WTC11 (cell line): ENCODE measurements around the gene BORCS5. TPM values are rescaled to one million over a fixed set of nuclear protein-coding genes. Genes with fewer than 3 reads are reported as not detected.

ENCODE experiments used
- ATAC-seq: fragments of 200-7000 bp; cut with Tn5 transposase; 2 replicates; pipeline ENCODE4 v1.10.0; 2021; ENCODE audit warnings: mild to moderate bottlenecking, moderate library complexity
- CTCF ChIA-PET: fragments of 300-600 bp; sonication (Branson Sonifier 250); formaldehyde crosslinking; loops from one replicate; lab custom pipeline; 2021; ENCODE audit warnings: antibody characterized with exemption; lab: Charles Lee
- POLR2A ChIA-PET: fragments of 350-600 bp; sonication (Branson Sonifier 250); formaldehyde crosslinking; loops from one replicate; lab custom pipeline; 2021; ENCODE audit warnings: antibody characterized with exemption; lab: Charles Lee
- DNase-seq: peaks from one replicate; pipeline ENCODE4 v3.0.0; 2021; ENCODE audit warnings: low spot score
- H3K27ac Mint-ChIP-seq: 2 replicates; pipeline ENCODE4 v1.8.0; 2021; ENCODE audit warnings: mixed read lengths
- H3K27me3 Mint-ChIP-seq: 2 replicates; pipeline ENCODE4 v1.8.0; 2021; ENCODE audit warnings: low read depth, mild to moderate bottlenecking, moderate library complexity, mixed read lengths
- H3K36me3 Mint-ChIP-seq: 2 replicates; pipeline ENCODE4 v1.8.0; 2021; ENCODE audit warnings: mixed read lengths
- H3K4me1 Mint-ChIP-seq: 2 replicates; pipeline ENCODE4 v1.8.0; 2022; ENCODE audit warnings: mixed read lengths
- H3K4me3 Mint-ChIP-seq: 2 replicates; pipeline ENCODE4 v1.8.0; 2021; ENCODE audit warnings: mild to moderate bottlenecking, moderate library complexity, mixed read lengths
- H3K9me3 Mint-ChIP-seq: 2 replicates; pipeline ENCODE4 v1.8.0; 2021; ENCODE audit warnings: mixed read lengths
- ATF1 ChIP-seq: sonication (generic); formaldehyde crosslinking; IDR thresholded peaks from 2 replicates; pipeline ENCODE4 v1.8.1; 2023; ENCODE audit warnings: mild to moderate bottlenecking, moderate library complexity, missing genetic modification reagents
- ATF2 ChIP-seq: sonication (generic); formaldehyde crosslinking; IDR thresholded peaks from 2 replicates; pipeline ENCODE4 v1.8.1; 2022; ENCODE audit warnings: low read depth, missing genetic modification reagents, borderline replicate concordance
- CREM ChIP-seq: sonication (generic); formaldehyde crosslinking; IDR thresholded peaks from 2 replicates; pipeline ENCODE4 v1.8.1; 2022; ENCODE audit warnings: mild to moderate bottlenecking, missing genetic modification reagents, moderate library complexity
- FOXK1 ChIP-seq: sonication (generic); formaldehyde crosslinking; IDR thresholded peaks from 2 replicates; pipeline ENCODE4 v1.8.0; 2022; ENCODE audit warnings: mild to moderate bottlenecking, moderate library complexity, missing genetic modification reagents
- GABPB1 ChIP-seq: sonication (generic); formaldehyde crosslinking; IDR thresholded peaks from 2 replicates; pipeline ENCODE4 v1.8.1; 2023; ENCODE audit warnings: mild to moderate bottlenecking, missing genetic modification reagents
- GTF2I ChIP-seq: fragments of 250-450 bp; sonication (Bioruptor Pico); conservative IDR thresholded peaks from 2 replicates; pipeline ENCODE4 v1.4.0; 2021; ENCODE audit warnings: mild to moderate bottlenecking
- JAZF1 ChIP-seq: fragments of 250-450 bp; sonication (Bioruptor Pico); IDR thresholded peaks from 2 replicates; pipeline ENCODE4 v1.9.0; 2021; ENCODE audit warnings: moderate library complexity, mild to moderate bottlenecking, inconsistent platforms
- KAT7 ChIP-seq: sonication (generic); formaldehyde crosslinking; IDR thresholded peaks from 2 replicates; pipeline ENCODE4 v1.8.1; 2023; ENCODE audit warnings: missing genetic modification reagents, mild to moderate bottlenecking, borderline replicate concordance
- MYBL2 ChIP-seq: sonication (generic); formaldehyde crosslinking; IDR thresholded peaks from 2 replicates; pipeline ENCODE4 v1.8.1; 2023; ENCODE audit warnings: mild to moderate bottlenecking, moderate library complexity, missing genetic modification reagents
- SMAD3 ChIP-seq: sonication (generic); formaldehyde crosslinking; IDR thresholded peaks from 2 replicates; pipeline ENCODE4 v1.8.0; 2022; ENCODE audit warnings: missing genetic modification reagents, mild to moderate bottlenecking, borderline replicate concordance
- ZBTB21 ChIP-seq: sonication (generic); formaldehyde crosslinking; IDR thresholded peaks from 2 replicates; pipeline ENCODE4 v1.8.1; 2023; ENCODE audit warnings: mild to moderate bottlenecking, missing genetic modification reagents, borderline replicate concordance
- ZNF423 ChIP-seq: fragments of 250-450 bp; sonication (Bioruptor Pico); IDR thresholded peaks from 2 replicates; pipeline ENCODE4 v2.1.2; 2022; ENCODE audit warnings: mild to moderate bottlenecking, moderate library complexity
- ZSCAN18 ChIP-seq: fragments of 250-450 bp; sonication (Bioruptor Pico); IDR thresholded peaks from 2 replicates; pipeline ENCODE4 v2.1.2; 2022; ENCODE audit warnings: mild to moderate bottlenecking, moderate library complexity
- total RNA-seq: library from RNA; stranded (reverse); gene quantifications from 3 replicates; pipeline ENCODE4 v1.2.3, GENCODE V29; 2021
- TF ChIP-seq, protein P1 (sequence below): sonication (generic); formaldehyde crosslinking; IDR thresholded peaks from 2 replicates; pipeline ENCODE4 v1.8.0; 2023; ENCODE audit warnings: missing genetic modification reagents, mild to moderate bottlenecking, borderline replicate concordance
- TF ChIP-seq, protein P2 (sequence below): sonication (generic); formaldehyde crosslinking; IDR thresholded peaks from 2 replicates; pipeline ENCODE4 v1.8.1; 2022; ENCODE audit warnings: missing genetic modification reagents, borderline replicate concordance
- TF ChIP-seq, protein P3 (sequence below): fragments of 200-600 bp; IDR thresholded peaks from 2 replicates; pipeline ENCODE4 v1.8.0; 2022; ENCODE audit warnings: antibody characterized with exemption

Gene BORCS5
- total RNA-seq, 1 experiment from 2014 or later, result 16.4 TPM

GRCh38 chr12:12488823-12489550 is 132.1 kb downstream of the BORCS5 start:
- no peaks in the 10 kb centered on the region for H3K9me3 Mint-ChIP-seq
- CTCF ChIA-PET, result interaction anchor here (1.3 kb wide), 1 partner anchor 113 kb away, joined by 4 read pairs; no protein-coding TSS in a partner anchor
- POLR2A ChIA-PET, result no interaction called here
- H3K4me1 Mint-ChIP-seq, result peaks cover 2% of the 10 kb centered on the region; the same call in 1 of the 2 replicates
- ATAC-seq (no peak), DNase-seq (no peak)
- 0 out of 2 replicates have a peak, but pooled peaks have one; percentile 14 for TF ChIP-seq GABPB1 (CRISPR knock-in tag)
- TF ChIP-seq ATF2 (CRISPR knock-in tag), result no peak
- TF ChIP-seq ZSCAN18, result no peak
- H3K36me3 Mint-ChIP-seq, result peaks cover 14% of the 10 kb centered on the region
- H3K27me3 Mint-ChIP-seq, result no peaks in the 10 kb centered on the region
- H3K27ac Mint-ChIP-seq, result no peak overlapping the region
- no peak overlapping the region for H3K4me3 Mint-ChIP-seq

DNA sequence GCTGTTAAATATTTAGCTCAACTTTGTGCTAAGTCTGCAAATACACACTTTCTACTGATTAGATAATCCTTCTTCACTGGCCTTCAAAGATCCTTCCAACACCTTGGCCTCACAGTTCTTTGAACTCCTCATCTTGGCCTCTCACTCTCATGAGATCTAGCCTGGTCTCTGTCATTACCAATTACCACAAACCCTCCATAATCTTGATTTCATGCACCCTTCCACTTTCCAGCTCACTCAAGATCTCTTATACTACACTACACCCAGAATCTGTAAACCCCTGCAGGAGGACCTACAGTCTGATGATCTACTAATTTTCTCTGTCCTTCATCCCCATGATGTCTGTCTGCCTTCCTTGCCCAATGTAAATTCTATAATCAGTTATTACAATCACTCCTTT is 134.7 kb downstream of the BORCS5 start:
- Mint-ChIP-seq H3K36me3 (peaks cover 6% of the 10 kb centered on the region), H3K27ac (no peak overlapping the region), H3K27me3 (no peaks in the 10 kb centered on the region)
- DNase-seq, result no peak
- TF ChIP-seq JAZF1 (CRISPR knock-in tag), result no peak
- no peak for TF ChIP-seq MYBL2 (CRISPR knock-in tag)
- TF ChIP-seq, protein P1, sequence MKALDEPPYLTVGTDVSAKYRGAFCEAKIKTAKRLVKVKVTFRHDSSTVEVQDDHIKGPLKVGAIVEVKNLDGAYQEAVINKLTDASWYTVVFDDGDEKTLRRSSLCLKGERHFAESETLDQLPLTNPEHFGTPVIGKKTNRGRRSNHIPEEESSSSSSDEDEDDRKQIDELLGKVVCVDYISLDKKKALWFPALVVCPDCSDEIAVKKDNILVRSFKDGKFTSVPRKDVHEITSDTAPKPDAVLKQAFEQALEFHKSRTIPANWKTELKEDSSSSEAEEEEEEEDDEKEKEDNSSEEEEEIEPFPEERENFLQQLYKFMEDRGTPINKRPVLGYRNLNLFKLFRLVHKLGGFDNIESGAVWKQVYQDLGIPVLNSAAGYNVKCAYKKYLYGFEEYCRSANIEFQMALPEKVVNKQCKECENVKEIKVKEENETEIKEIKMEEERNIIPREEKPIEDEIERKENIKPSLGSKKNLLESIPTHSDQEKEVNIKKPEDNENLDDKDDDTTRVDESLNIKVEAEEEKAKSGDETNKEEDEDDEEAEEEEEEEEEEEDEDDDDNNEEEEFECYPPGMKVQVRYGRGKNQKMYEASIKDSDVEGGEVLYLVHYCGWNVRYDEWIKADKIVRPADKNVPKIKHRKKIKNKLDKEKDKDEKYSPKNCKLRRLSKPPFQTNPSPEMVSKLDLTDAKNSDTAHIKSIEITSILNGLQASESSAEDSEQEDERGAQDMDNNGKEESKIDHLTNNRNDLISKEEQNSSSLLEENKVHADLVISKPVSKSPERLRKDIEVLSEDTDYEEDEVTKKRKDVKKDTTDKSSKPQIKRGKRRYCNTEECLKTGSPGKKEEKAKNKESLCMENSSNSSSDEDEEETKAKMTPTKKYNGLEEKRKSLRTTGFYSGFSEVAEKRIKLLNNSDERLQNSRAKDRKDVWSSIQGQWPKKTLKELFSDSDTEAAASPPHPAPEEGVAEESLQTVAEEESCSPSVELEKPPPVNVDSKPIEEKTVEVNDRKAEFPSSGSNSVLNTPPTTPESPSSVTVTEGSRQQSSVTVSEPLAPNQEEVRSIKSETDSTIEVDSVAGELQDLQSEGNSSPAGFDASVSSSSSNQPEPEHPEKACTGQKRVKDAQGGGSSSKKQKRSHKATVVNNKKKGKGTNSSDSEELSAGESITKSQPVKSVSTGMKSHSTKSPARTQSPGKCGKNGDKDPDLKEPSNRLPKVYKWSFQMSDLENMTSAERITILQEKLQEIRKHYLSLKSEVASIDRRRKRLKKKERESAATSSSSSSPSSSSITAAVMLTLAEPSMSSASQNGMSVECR (CRISPR knock-in tag), result no peak
- no peak for TF ChIP-seq ATF1
- TF ChIP-seq CREM, result no peak
- TF ChIP-seq ZNF423, result no peak
- TF ChIP-seq SMAD3 (CRISPR knock-in tag), result no peak
- TF ChIP-seq, protein P2, sequence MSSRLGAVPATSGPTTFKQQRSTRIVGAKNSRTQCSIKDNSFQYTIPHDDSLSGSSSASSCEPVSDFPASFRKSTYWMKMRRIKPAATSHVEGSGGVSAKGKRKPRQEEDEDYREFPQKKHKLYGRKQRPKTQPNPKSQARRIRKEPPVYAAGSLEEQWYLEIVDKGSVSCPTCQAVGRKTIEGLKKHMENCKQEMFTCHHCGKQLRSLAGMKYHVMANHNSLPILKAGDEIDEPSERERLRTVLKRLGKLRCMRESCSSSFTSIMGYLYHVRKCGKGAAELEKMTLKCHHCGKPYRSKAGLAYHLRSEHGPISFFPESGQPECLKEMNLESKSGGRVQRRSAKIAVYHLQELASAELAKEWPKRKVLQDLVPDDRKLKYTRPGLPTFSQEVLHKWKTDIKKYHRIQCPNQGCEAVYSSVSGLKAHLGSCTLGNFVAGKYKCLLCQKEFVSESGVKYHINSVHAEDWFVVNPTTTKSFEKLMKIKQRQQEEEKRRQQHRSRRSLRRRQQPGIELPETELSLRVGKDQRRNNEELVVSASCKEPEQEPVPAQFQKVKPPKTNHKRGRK (CRISPR knock-in tag), result no peak
- TF ChIP-seq KAT7, result no peak
- no peak for TF ChIP-seq GTF2I (CRISPR knock-in tag)
- TF ChIP-seq, protein P3, sequence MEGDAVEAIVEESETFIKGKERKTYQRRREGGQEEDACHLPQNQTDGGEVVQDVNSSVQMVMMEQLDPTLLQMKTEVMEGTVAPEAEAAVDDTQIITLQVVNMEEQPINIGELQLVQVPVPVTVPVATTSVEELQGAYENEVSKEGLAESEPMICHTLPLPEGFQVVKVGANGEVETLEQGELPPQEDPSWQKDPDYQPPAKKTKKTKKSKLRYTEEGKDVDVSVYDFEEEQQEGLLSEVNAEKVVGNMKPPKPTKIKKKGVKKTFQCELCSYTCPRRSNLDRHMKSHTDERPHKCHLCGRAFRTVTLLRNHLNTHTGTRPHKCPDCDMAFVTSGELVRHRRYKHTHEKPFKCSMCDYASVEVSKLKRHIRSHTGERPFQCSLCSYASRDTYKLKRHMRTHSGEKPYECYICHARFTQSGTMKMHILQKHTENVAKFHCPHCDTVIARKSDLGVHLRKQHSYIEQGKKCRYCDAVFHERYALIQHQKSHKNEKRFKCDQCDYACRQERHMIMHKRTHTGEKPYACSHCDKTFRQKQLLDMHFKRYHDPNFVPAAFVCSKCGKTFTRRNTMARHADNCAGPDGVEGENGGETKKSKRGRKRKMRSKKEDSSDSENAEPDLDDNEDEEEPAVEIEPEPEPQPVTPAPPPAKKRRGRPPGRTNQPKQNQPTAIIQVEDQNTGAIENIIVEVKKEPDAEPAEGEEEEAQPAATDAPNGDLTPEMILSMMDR, result no peak
- no peak for TF ChIP-seq ZBTB21
- TF ChIP-seq ZSCAN18, result no peak
- TF ChIP-seq FOXK1 (CRISPR knock-in tag), result no peak
- TF ChIP-seq, all 79 proteins: peak for 0
- H3K4me3 Mint-ChIP-seq, result no peak overlapping the region
- ATAC-seq, result no peak
- CTCF ChIA-PET, result no interaction called here
- no peaks in the 10 kb centered on the region for H3K9me3 Mint-ChIP-seq
- POLR2A ChIA-PET, result interaction anchor here (0.7 kb wide), 1 partner anchor 25 kb away, joined by 3 read pairs; no protein-coding TSS in a partner anchor
- H3K4me1 Mint-ChIP-seq, result peaks cover 4% of the 10 kb centered on the region; the same call in 1 of the 2 replicates
